ENCODE results near the gene ACOX1.

- TF ChIP-seq CTCF (IDR thresholded peaks at IDR 0.05; ENCODE audit: low read length) = peak; percentile 76
- TF ChIP-seq EZH2 (optimal IDR thresholded peaks at IDR 0.05; ENCODE audit: low read depth, low read length) = no peak
Observed at GRCh38 chr17:76005263-76006149, 26.5 kb upstream of the ACOX1 start.

Measured in MM.1S (cell line).